Measurements from ENCODE around the gene NXPH4. TPM values are rescaled to one million over a fixed set of nuclear protein-coding genes. Genes with fewer than 3 reads are reported as not detected.

NXPH4 gene
- total RNA-seq, 1 experiment from 2014 or later: 20.0 TPM

DNA sequence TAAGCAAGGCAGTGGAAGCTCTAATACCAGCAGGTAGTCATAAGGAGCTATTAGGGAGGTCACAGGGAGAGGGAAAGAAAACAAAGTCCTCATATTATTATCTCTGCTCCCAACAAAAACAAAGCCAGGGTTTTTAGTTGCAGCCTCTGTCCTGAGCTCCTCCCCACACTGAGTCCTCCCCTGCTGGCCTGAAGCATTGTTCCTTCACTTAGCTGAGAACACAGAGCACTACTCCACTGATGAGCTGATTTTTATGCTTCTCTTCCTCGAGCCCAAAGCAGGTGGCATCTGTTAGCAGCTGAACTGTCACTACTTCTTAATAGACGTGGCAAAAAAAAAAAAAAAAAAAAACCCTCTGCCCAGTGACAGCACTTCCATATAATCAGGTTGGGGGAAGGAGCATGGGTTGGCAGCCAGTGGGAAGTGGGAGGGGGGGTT lies 44.9 kb downstream of the NXPH4 start:
- no peak for TF ChIP-seq SP1 (IDR thresholded peaks at IDR 0.05; ENCODE audit: low read depth)
- intact Hi-C loops (cut with micrococcal nuclease): no loop called here

DNA sequence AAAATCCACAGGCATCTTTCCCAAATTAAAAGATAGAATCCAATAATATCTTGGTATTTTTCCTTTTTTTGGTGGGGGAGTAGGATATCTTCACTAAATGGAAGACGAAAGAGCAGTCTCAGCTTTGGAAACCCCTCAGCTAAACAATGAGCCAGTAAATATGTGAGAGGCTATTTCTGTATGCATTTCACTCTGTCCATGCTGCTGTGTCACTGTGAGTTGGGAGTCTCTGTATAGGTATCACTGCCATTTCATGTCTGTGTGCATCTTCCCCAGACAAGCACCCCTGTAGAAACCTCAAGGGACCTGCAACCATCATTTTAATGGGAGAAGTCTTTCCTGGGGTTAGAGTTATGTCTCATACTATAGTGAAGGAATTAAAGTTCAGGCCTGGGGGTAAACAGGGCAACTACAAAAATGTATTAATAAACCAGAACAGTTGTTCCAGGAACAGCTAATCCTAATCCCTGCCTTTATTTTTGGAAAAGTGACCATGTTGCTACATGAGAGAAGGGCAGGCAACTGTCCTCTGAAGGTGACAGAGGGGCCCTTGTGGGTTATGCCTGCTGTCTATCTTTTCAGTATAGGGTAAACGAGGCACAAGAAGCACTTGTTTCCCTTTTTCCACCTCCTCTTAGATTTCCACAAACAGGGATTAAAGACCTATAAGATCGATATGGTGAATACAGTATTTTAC lies 45.7 kb downstream of the NXPH4 start:
- no peaks in the 10 kb centered on the region for H3K9me3 ChIP-seq (ENCODE audit: control insufficient read depth in 1 of 2, insufficient read depth in 1 of 2, low read depth in 1 of 2, low read length in 2 of 2)
- H3K4me2 ChIP-seq (ENCODE audit: low read length): no peak overlapping the region
- ChIA-PET RAD21 (ENCODE audit: low non-redundant PET in 1 of 2, low total read pairs in 2 of 2, uncharacterized antibody in 2 of 2, unreplicated experiment in 2 of 2) (interaction anchor here in 1 of 2 experiments (1.3 kb wide), 1 partner anchor 191 kb away, joined by 3 read pairs; no protein-coding TSS in a partner anchor), CTCF (interaction anchor here (1.1 to 3.1 kb wide), 3 partner anchors 16 to 193 kb away, joined by 4 to 12 read pairs (median 4); partner anchors contain the start of gene INHBE), POLR2A (no interaction called here)
- intact Hi-C loops (cut with micrococcal nuclease): no loop called here
- H4K20me1 ChIP-seq (ENCODE audit: insufficient read depth): no peaks in the 10 kb centered on the region
- no peaks in the 10 kb centered on the region for H3K9me2 ChIP-seq (ENCODE audit: insufficient read depth)
- peaks cover 3 to 4% of the 10 kb centered on the region in 2 experiments; a peak in 1 of 4 replicates for H3K4me1 ChIP-seq (ENCODE audit: control insufficient read depth in 1 of 2, insufficient read depth in 2 of 2, low read length in 2 of 2)
- peaks cover 8 to 12% of the 10 kb centered on the region in 2 experiments; a peak in 2 of 4 replicates for H3K36me3 ChIP-seq (ENCODE audit: control insufficient read depth in 1 of 2, insufficient read depth in 2 of 2, low read length in 2 of 2)
- no peak overlapping the region for H3K9ac ChIP-seq (ENCODE audit: low read length)
- H3K79me2 ChIP-seq (ENCODE audit: insufficient read depth, low read length): no peaks in the 10 kb centered on the region
- ATAC-seq: no peak
- H3K4me3 ChIP-seq (replicated peaks in 1 of 2; ENCODE audit: low read depth in 1 of 2, low read length in 2 of 2): no peak overlapping the region
- no peak overlapping the region for H3K27ac ChIP-seq (ENCODE audit: low read depth, low read length)
- BruUV-seq (replicated peaks): no TSS peak
- TF ChIP-seq, protein P1, sequence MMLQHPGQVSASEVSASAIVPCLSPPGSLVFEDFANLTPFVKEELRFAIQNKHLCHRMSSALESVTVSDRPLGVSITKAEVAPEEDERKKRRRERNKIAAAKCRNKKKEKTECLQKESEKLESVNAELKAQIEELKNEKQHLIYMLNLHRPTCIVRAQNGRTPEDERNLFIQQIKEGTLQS (IDR thresholded peaks at IDR 0.05): no peak
- TF ChIP-seq RAD21 (IDR thresholded peaks at IDR 0.05; ENCODE audit: low read depth) (no peak), FOSL1 (IDR thresholded peaks at IDR 0.05; ENCODE audit: low read depth) (no peak), ELF1 (IDR thresholded peaks at IDR 0.05; ENCODE audit: borderline replicate concordance, low read depth) (no peak), SIN3A (IDR thresholded peaks at IDR 0.05; ENCODE audit: low read depth) (no peak), SP1 (IDR thresholded peaks at IDR 0.05; ENCODE audit: low read depth) (no peak), CEBPB (IDR thresholded peaks at IDR 0.05; ENCODE audit: low read depth) (no peak), SRF (IDR thresholded peaks at IDR 0.05; ENCODE audit: low read depth) (no peak), POLR2AphosphoS5 (IDR thresholded peaks at IDR 0.05; ENCODE audit: low read depth, low read length) (no peak), TCF7L2 (IDR thresholded peaks at IDR 0.05; ENCODE audit: borderline replicate concordance, extremely low read depth, insufficient read depth, insufficient read length) (no peak), ZNF274 (IDR thresholded peaks at IDR 0.05; ENCODE audit: low read depth, low read length) (no peak)
- TF ChIP-seq, protein P2, sequence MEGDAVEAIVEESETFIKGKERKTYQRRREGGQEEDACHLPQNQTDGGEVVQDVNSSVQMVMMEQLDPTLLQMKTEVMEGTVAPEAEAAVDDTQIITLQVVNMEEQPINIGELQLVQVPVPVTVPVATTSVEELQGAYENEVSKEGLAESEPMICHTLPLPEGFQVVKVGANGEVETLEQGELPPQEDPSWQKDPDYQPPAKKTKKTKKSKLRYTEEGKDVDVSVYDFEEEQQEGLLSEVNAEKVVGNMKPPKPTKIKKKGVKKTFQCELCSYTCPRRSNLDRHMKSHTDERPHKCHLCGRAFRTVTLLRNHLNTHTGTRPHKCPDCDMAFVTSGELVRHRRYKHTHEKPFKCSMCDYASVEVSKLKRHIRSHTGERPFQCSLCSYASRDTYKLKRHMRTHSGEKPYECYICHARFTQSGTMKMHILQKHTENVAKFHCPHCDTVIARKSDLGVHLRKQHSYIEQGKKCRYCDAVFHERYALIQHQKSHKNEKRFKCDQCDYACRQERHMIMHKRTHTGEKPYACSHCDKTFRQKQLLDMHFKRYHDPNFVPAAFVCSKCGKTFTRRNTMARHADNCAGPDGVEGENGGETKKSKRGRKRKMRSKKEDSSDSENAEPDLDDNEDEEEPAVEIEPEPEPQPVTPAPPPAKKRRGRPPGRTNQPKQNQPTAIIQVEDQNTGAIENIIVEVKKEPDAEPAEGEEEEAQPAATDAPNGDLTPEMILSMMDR (IDR thresholded peaks at IDR 0.05 in 2 of 3, conservative IDR thresholded peaks at IDR 0.05 in 1 of 3; ENCODE audit: borderline replicate concordance in 1 of 3, insufficient read depth in 1 of 3, low read depth in 2 of 3, low read length in 2 of 3): no peak
- TF ChIP-seq, protein P3, sequence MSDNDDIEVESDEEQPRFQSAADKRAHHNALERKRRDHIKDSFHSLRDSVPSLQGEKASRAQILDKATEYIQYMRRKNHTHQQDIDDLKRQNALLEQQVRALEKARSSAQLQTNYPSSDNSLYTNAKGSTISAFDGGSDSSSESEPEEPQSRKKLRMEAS (IDR thresholded peaks at IDR 0.05): no peak
- DNase-seq (ENCODE audit: low read depth, low spot score): no peak
- no peaks in the 10 kb centered on the region for H3K27me3 ChIP-seq (ENCODE audit: insufficient read depth, low read length)
- no peak overlapping the region for H2AFZ ChIP-seq (ENCODE audit: low read depth, low read length, poor library complexity, severe bottlenecking)

More for the DNA sequence above, 44.9 kb downstream of the NXPH4 start:
- ChIA-PET CTCF (interaction anchor here (0.7 to 1.4 kb wide), 3 partner anchors 16 to 198 kb away, joined by 3 to 4 read pairs (median 4); no protein-coding TSS in a partner anchor), POLR2A (no interaction called here), RAD21 (ENCODE audit: low non-redundant PET in 1 of 2, low total read pairs in 2 of 2, uncharacterized antibody in 2 of 2, unreplicated experiment in 2 of 2) (interaction anchor here in 1 of 2 experiments (1.3 kb wide), 1 partner anchor 192 kb away, joined by 3 read pairs; no protein-coding TSS in a partner anchor)
- ATAC-seq (no peak), DNase-seq (ENCODE audit: low read depth, low spot score) (no peak)
- no peak overlapping the region for H3K9ac ChIP-seq (ENCODE audit: low read length)
- H3K4me2 ChIP-seq (ENCODE audit: low read length): no peak overlapping the region
- H3K9me2 ChIP-seq (ENCODE audit: insufficient read depth): no peaks in the 10 kb centered on the region
- no peaks in the 10 kb centered on the region for H3K79me2 ChIP-seq (ENCODE audit: insufficient read depth, low read length)
- no peaks in the 10 kb centered on the region for H3K9me3 ChIP-seq (ENCODE audit: control insufficient read depth in 1 of 2, insufficient read depth in 1 of 2, low read depth in 1 of 2, low read length in 2 of 2)
- H2AFZ ChIP-seq (ENCODE audit: low read depth, low read length, poor library complexity, severe bottlenecking): no peak overlapping the region
- H3K4me3 ChIP-seq (replicated peaks in 1 of 2; ENCODE audit: low read depth in 1 of 2, low read length in 2 of 2): no peak overlapping the region
- H3K4me1 ChIP-seq (ENCODE audit: control insufficient read depth in 1 of 2, insufficient read depth in 2 of 2, low read length in 2 of 2): peaks cover 3 to 4% of the 10 kb centered on the region in 2 experiments; a peak in 1 of 4 replicates
- H3K27ac ChIP-seq (ENCODE audit: low read depth, low read length): no peak overlapping the region
- no peaks in the 10 kb centered on the region for H4K20me1 ChIP-seq (ENCODE audit: insufficient read depth)
- no peaks in the 10 kb centered on the region for H3K27me3 ChIP-seq (ENCODE audit: insufficient read depth, low read length)
- BruUV-seq (replicated peaks): no TSS peak
- H3K36me3 ChIP-seq (ENCODE audit: control insufficient read depth in 1 of 2, insufficient read depth in 2 of 2, low read length in 2 of 2): peaks cover 5 to 7% of the 10 kb centered on the region in 2 experiments; a peak in 2 of 4 replicates

All from HCT116 (cell line).